Keratinocyte (primary cell): ENCODE results near the gene MYO16. TPM values are rescaled to one million over a fixed set of nuclear protein-coding genes. Genes with fewer than 3 reads are reported as not detected.

ENCODE experiments used
- DNase-seq: peaks from one replicate; pipeline ENCODE4 v3.0.0-alpha.2; 2011; ENCODE audit warnings: low read depth, missing footprints, low spot score
- FAIRE-seq: peaks from 2 replicates; lab custom pipeline; 2011; peaks lifted over from hg19 to GRCh38; lab: Jason Lieb, UNC
- H2AFZ ChIP-seq: 2 replicates; pipeline ENCODE4 v1.6.0; 2012; ENCODE audit warnings: low read length, control low read depth, inconsistent platforms; ENCODE audit not compliant: control insufficient read depth
- H3K27ac ChIP-seq: 2 replicates; pipeline ENCODE4 v1.5.1; 2011; ENCODE audit warnings: low read length; ENCODE audit not compliant: control insufficient read depth, insufficient read depth
- H3K27me3 ChIP-seq: 3 replicates; pipeline ENCODE4 v1.6.0; 2011; ENCODE audit warnings: low read length; ENCODE audit not compliant: control insufficient read depth, insufficient read depth; ENCODE audit errors: extremely low read depth
- H3K36me3 ChIP-seq, 2 experiments: 2 replicates in 1 of 2; 3 replicates in 1 of 2; pipeline ENCODE4 v1.5.1; 2011; ENCODE audit warnings: low read length in 2 of 2, mild to moderate bottlenecking in 1 of 2; ENCODE audit not compliant: control insufficient read depth in 2 of 2, insufficient read depth in 2 of 2; ENCODE audit errors: extremely low read depth in 1 of 2
- H3K4me1 ChIP-seq: 3 replicates; pipeline ENCODE4 v1.5.1; 2011; ENCODE audit warnings: low read length; ENCODE audit not compliant: control insufficient read depth, insufficient read depth; ENCODE audit errors: extremely low read depth
- H3K4me2 ChIP-seq: 3 replicates; pipeline ENCODE4 v1.6.0; 2011; ENCODE audit warnings: low read depth, low read length; ENCODE audit not compliant: control insufficient read depth, insufficient read depth; ENCODE audit errors: extremely low read depth
- H3K4me3 ChIP-seq, 3 experiments: fragments of 200-600 bp in 1 of 3; sonication (generic) in 1 of 3; 2 replicates in 2 of 3; 3 replicates in 1 of 3; pipeline ENCODE4 v1.5.1; 2011 to 2016; ENCODE audit warnings: low read length in 3 of 3, mild to moderate bottlenecking in 3 of 3, control low read depth in 2 of 3, inconsistent platforms in 1 of 3, low read depth in 1 of 3, mixed read lengths in 1 of 3, mixed run types in 1 of 3, moderate library complexity in 1 of 3; ENCODE audit not compliant: control insufficient read depth in 2 of 3, insufficient read depth in 2 of 3; ENCODE audit errors: extremely low read depth in 1 of 3
- H3K79me2 ChIP-seq: 2 replicates; pipeline ENCODE4 v1.6.0; 2012; ENCODE audit warnings: low read length; ENCODE audit not compliant: control insufficient read depth, insufficient read depth
- H3K9ac ChIP-seq: 3 replicates; pipeline ENCODE4 v1.6.0; 2011; ENCODE audit warnings: low read length; ENCODE audit not compliant: control insufficient read depth, insufficient read depth; ENCODE audit errors: extremely low read depth
- H3K9me1 ChIP-seq: 3 replicates; pipeline ENCODE4 v1.6.0; 2011; ENCODE audit warnings: low read length; ENCODE audit not compliant: control insufficient read depth, insufficient read depth; ENCODE audit errors: extremely low read depth
- H3K9me3 ChIP-seq: 2 replicates; pipeline ENCODE4 v1.5.1; 2012; ENCODE audit warnings: low read depth, low read length; ENCODE audit not compliant: control insufficient read depth
- H4K20me1 ChIP-seq: 3 replicates; pipeline ENCODE4 v1.6.0; 2011; ENCODE audit warnings: low read length; ENCODE audit not compliant: control insufficient read depth, insufficient read depth; ENCODE audit errors: extremely low read depth
- CTCF ChIP-seq, 3 experiments: IDR thresholded peaks in 1 of 3; conservative IDR thresholded peaks in 1 of 3; optimal IDR thresholded peaks in 1 of 3; 2 replicates in 2 of 3; 3 replicates in 1 of 3; pipeline versions ENCODE3 to v1.5.1; 2011; ENCODE audit warnings: low read length in 3 of 3, mild to moderate bottlenecking in 3 of 3, moderate library complexity in 2 of 3, control low read depth in 1 of 3, inconsistent platforms in 1 of 3; ENCODE audit not compliant: insufficient read depth in 2 of 3; ENCODE audit errors: extremely low read depth in 1 of 3
- EZH2 ChIP-seq: IDR thresholded peaks from one replicate; pipeline ENCODE4 v1.6.1; 2012; ENCODE audit warnings: inconsistent platforms, mild to moderate bottlenecking, low read length, moderate library complexity
- dilution Hi-C: fragments of 300-500 bp; cut with MboI; formaldehyde crosslinking; loops from one replicate; pipeline ENCODE4 v1.7.0; 2020; ENCODE audit warnings: low sequenced_read_pairs; ENCODE audit not compliant: extremely low pct_ligation_motif_present
- polyA plus RNA-seq, 5 experiments: library from polyadenylated mRNA; depleted of rRNA in 3 of 5; stranded (reverse) in 3 of 5; stranded (forward) in 1 of 5; unstranded in 1 of 5; fragments of >200 nt; gene quantifications; 1 replicate in 1 of 5; 2 replicates in 3 of 5; 3 replicates in 1 of 5; pipeline versions ENCODE4 v1.2.1 to v1.2.3, GENCODE V29; 2011 to 2012; ENCODE audit warnings: missing spikeins in 2 of 5, low read depth in 1 of 5, low replicate concordance in 1 of 5

The MYO16 gene
- polyA plus RNA-seq, 1 donor (not counting 4 experiments of a cell fraction or from before 2014, with no cell fraction given): 0.08 TPM

DNA sequence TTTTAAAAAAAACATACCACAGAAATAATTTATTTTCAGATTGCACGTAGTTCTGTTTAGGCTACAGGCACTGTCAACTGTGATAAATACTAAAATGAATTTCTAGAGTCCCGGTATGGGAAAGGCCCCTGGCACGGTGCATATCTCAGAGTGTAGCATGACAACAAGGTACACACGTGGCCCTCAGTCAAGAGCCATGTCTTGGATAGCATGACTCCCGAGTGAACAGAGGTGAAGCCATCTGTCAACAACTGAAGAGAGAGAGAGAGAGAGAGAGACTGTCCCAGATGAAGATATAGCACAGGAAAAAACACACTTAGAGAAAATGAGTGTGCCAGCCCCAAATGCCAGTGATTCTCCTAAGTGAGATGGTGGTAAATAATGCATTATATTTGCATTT lies 297.5 kb downstream of the MYO16 start:
- no peak for FAIRE-seq
- TF ChIP-seq EZH2 (no peak), CTCF (optimal IDR thresholded peaks at IDR 0.05 in 1 of 3, IDR thresholded peaks at IDR 0.05 in 1 of 3, conservative IDR thresholded peaks at IDR 0.05 in 1 of 3; ENCODE audit: extremely low read depth in 1 of 3, insufficient read depth in 2 of 3, low read length in 3 of 3) (no peak)
- no peak overlapping the region for H2AFZ ChIP-seq

GRCh38 chr13:108927615-108928014 lies 298.2 kb downstream of the MYO16 start:
- Histone ChIP-seq H3K27ac (no peak overlapping the region), H3K79me2 (no peaks in the 10 kb centered on the region), H3K36me3 (no peaks in the 10 kb centered on the region), H2AFZ (no peak overlapping the region), H3K4me2 (no peak overlapping the region), H3K9me3 (no peaks in the 10 kb centered on the region), H4K20me1 (no peaks in the 10 kb centered on the region), H3K4me3 (no peak overlapping the region), H3K4me1 (no peaks in the 10 kb centered on the region), H3K27me3 (no peaks in the 10 kb centered on the region), H3K9me1 (no peaks in the 10 kb centered on the region), H3K9ac (no peak overlapping the region)
- no peak for DNase-seq
- FAIRE-seq: no peak
- TF ChIP-seq EZH2 (no peak), CTCF (optimal IDR thresholded peaks at IDR 0.05 in 1 of 3, IDR thresholded peaks at IDR 0.05 in 1 of 3, conservative IDR thresholded peaks at IDR 0.05 in 1 of 3; ENCODE audit: extremely low read depth in 1 of 3, insufficient read depth in 2 of 3, low read length in 3 of 3) (no peak)
- dilution Hi-C loops: no loop called here

More for the DNA sequence above, 297.5 kb downstream of the MYO16 start:
- Histone ChIP-seq H3K36me3 (no peaks in the 10 kb centered on the region), H3K79me2 (no peaks in the 10 kb centered on the region), H3K9me1 (no peaks in the 10 kb centered on the region), H3K27me3 (no peaks in the 10 kb centered on the region), H3K4me2 (no peak overlapping the region), H3K9me3 (no peaks in the 10 kb centered on the region), H3K4me3 (no peak overlapping the region), H3K4me1 (no peaks in the 10 kb centered on the region), H4K20me1 (no peaks in the 10 kb centered on the region), H3K9ac (no peak overlapping the region), H3K27ac (no peak overlapping the region)
- no peak for DNase-seq
- dilution Hi-C loops: no loop called here
